ENCODE measurements around the gene DACT1.
A peak's percentile ranks its signal among the peaks of the same experiment; 100 is the strongest.

Gene DACT1

GRCh38 chr14:58607952-58608317 is 29.8 kb upstream of the DACT1 start:
- peak; percentile 76 for ATAC-seq
- TF ChIP-seq OSR1 (CRISPR knock-in tag; IDR thresholded peaks at IDR 0.05) (no peak), ZC3H10 (CRISPR knock-in tag; IDR thresholded peaks at IDR 0.05) (no peak), TOX (CRISPR knock-in tag; IDR thresholded peaks at IDR 0.05; ENCODE audit: borderline replicate concordance) (no peak), ZNF565 (CRISPR knock-in tag; conservative IDR thresholded peaks at IDR 0.05; ENCODE audit: low read depth) (no peak), ZNF8 (CRISPR knock-in tag; IDR thresholded peaks at IDR 0.05) (no peak), SNAI2 (CRISPR knock-in tag; IDR thresholded peaks at IDR 0.05) (no peak), GLIS3 (CRISPR knock-in tag; IDR thresholded peaks at IDR 0.05) (no peak), PATZ1 (CRISPR knock-in tag; IDR thresholded peaks at IDR 0.05; ENCODE audit: borderline replicate concordance) (no peak), ZNF70 (CRISPR knock-in tag; IDR thresholded peaks at IDR 0.05) (no peak), ESRRG (CRISPR knock-in tag; IDR thresholded peaks at IDR 0.05) (no peak), ZFP30 (CRISPR knock-in tag; IDR thresholded peaks at IDR 0.05) (no peak)
- TF ChIP-seq, protein P1, sequence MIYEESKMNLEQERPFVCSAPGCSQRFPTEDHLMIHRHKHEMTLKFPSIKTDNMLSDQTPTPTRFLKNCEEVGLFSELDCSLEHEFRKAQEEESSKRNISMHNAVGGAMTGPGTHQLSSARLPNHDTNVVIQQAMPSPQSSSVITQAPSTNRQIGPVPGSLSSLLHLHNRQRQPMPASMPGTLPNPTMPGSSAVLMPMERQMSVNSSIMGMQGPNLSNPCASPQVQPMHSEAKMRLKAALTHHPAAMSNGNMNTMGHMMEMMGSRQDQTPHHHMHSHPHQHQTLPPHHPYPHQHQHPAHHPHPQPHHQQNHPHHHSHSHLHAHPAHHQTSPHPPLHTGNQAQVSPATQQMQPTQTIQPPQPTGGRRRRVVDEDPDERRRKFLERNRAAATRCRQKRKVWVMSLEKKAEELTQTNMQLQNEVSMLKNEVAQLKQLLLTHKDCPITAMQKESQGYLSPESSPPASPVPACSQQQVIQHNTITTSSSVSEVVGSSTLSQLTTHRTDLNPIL (CRISPR knock-in tag; IDR thresholded peaks at IDR 0.05; ENCODE audit: low read depth), result no peak

- no peak for TF ChIP-seq TCF4 (CRISPR knock-in tag; IDR thresholded peaks at IDR 0.05; ENCODE audit: borderline replicate concordance)
- no peak for TF ChIP-seq RARB (CRISPR knock-in tag; IDR thresholded peaks at IDR 0.05)
- no peak for TF ChIP-seq ESRRG (CRISPR knock-in tag; IDR thresholded peaks at IDR 0.05)
- no peak for TF ChIP-seq ZNF565 (CRISPR knock-in tag; conservative IDR thresholded peaks at IDR 0.05; ENCODE audit: low read depth)
- TF ChIP-seq ZNF70 (CRISPR knock-in tag; IDR thresholded peaks at IDR 0.05), result no peak
- no peak for TF ChIP-seq ZFP3 (CRISPR knock-in tag; IDR thresholded peaks at IDR 0.05)
- TF ChIP-seq CSDC2 (CRISPR knock-in tag; IDR thresholded peaks at IDR 0.05), result no peak
- TF ChIP-seq, protein P2, sequence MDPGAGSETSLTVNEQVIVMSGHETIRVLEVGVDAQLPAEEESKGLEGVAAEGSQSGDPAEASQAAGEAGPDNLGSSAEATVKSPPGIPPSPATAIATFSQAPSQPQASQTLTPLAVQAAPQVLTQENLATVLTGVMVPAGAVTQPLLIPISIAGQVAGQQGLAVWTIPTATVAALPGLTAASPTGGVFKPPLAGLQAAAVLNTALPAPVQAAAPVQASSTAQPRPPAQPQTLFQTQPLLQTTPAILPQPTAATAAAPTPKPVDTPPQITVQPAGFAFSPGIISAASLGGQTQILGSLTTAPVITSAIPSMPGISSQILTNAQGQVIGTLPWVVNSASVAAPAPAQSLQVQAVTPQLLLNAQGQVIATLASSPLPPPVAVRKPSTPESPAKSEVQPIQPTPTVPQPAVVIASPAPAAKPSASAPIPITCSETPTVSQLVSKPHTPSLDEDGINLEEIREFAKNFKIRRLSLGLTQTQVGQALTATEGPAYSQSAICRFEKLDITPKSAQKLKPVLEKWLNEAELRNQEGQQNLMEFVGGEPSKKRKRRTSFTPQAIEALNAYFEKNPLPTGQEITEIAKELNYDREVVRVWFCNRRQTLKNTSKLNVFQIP (CRISPR knock-in tag; IDR thresholded peaks at IDR 0.05; ENCODE audit: borderline replicate concordance, low read depth), result no peak
- TF ChIP-seq GLIS3 (CRISPR knock-in tag; IDR thresholded peaks at IDR 0.05), result no peak
- ATAC-seq, result no peak
Observed at GRCh38 chr14:58617619-58618018, 20.1 kb upstream of the DACT1 start.

DNA sequence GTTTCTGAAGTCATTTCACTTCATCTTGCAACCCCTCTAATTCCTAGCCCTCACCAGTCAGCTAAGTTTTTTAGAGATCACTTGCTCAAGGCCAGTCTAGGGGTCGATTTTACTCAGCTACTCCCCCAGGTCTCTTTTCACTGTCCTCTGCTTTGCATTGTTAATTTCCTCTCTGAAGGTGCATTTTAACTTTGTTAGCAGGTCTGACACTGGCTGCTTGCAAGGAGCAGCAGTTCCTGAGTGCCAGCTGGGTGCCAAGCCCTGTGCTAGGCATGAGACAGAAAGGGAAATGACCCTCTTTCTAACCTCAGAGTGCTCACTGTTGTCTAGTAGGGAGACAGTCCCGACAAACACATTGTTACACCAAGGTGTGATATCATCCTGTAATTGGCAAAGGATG is 17.8 kb upstream of the DACT1 start:
- TF ChIP-seq SNAI2 (CRISPR knock-in tag; IDR thresholded peaks at IDR 0.05) (no peak), ZNF8 (CRISPR knock-in tag; IDR thresholded peaks at IDR 0.05) (no peak), ZFP30 (CRISPR knock-in tag; IDR thresholded peaks at IDR 0.05) (no peak), ISL1 (CRISPR knock-in tag; IDR thresholded peaks at IDR 0.05) (no peak), ZNF565 (CRISPR knock-in tag; conservative IDR thresholded peaks at IDR 0.05; ENCODE audit: low read depth) (no peak)
- ATAC-seq, result no peak

- TF ChIP-seq RARB (CRISPR knock-in tag; IDR thresholded peaks at IDR 0.05) (no peak), ZFP30 (CRISPR knock-in tag; IDR thresholded peaks at IDR 0.05) (no peak), ZNF70 (CRISPR knock-in tag; IDR thresholded peaks at IDR 0.05) (no peak), BACH2 (CRISPR knock-in tag; IDR thresholded peaks at IDR 0.05; ENCODE audit: borderline replicate concordance) (no peak), TOX (CRISPR knock-in tag; IDR thresholded peaks at IDR 0.05; ENCODE audit: borderline replicate concordance) (no peak), ESRRG (CRISPR knock-in tag; IDR thresholded peaks at IDR 0.05) (no peak), PPARA (CRISPR knock-in tag; IDR thresholded peaks at IDR 0.05; ENCODE audit: borderline replicate concordance) (no peak), ISL1 (CRISPR knock-in tag; IDR thresholded peaks at IDR 0.05) (no peak), TCF4 (CRISPR knock-in tag; IDR thresholded peaks at IDR 0.05; ENCODE audit: borderline replicate concordance) (no peak), ARNTL (CRISPR knock-in tag; IDR thresholded peaks at IDR 0.05; ENCODE audit: borderline replicate concordance, low read depth) (no peak), ZNF8 (CRISPR knock-in tag; IDR thresholded peaks at IDR 0.05) (no peak), OSR1 (CRISPR knock-in tag; IDR thresholded peaks at IDR 0.05) (no peak), CSDC2 (CRISPR knock-in tag; IDR thresholded peaks at IDR 0.05) (no peak), ZFP3 (CRISPR knock-in tag; IDR thresholded peaks at IDR 0.05) (no peak), SNAI2 (CRISPR knock-in tag; IDR thresholded peaks at IDR 0.05) (no peak), TSHZ2 (CRISPR knock-in tag; IDR thresholded peaks at IDR 0.05) (no peak), GLIS3 (CRISPR knock-in tag; IDR thresholded peaks at IDR 0.05) (no peak)
- TF ChIP-seq, protein P1 (CRISPR knock-in tag; IDR thresholded peaks at IDR 0.05; ENCODE audit: low read depth), result no peak
- TF ChIP-seq, protein P2 (CRISPR knock-in tag; IDR thresholded peaks at IDR 0.05; ENCODE audit: borderline replicate concordance, low read depth), result no peak
- TF ChIP-seq, protein P3, sequence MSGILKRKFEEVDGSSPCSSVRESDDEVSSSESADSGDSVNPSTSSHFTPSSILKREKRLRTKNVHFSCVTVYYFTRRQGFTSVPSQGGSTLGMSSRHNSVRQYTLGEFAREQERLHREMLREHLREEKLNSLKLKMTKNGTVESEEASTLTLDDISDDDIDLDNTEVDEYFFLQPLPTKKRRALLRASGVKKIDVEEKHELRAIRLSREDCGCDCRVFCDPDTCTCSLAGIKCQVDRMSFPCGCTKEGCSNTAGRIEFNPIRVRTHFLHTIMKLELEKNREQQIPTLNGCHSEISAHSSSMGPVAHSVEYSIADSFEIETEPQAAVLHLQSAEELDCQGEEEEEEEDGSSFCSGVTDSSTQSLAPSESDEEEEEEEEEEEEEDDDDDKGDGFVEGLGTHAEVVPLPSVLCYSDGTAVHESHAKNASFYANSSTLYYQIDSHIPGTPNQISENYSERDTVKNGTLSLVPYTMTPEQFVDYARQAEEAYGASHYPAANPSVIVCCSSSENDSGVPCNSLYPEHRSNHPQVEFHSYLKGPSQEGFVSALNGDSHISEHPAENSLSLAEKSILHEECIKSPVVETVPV (CRISPR knock-in tag; IDR thresholded peaks at IDR 0.05), result no peak
- no peak for ATAC-seq
Observed at GRCh38 chr14:58625438-58625837, 12.3 kb upstream of the DACT1 start.
